ENCODE measurements around the gene ROBO3. TPM values are rescaled to one million over a fixed set of nuclear protein-coding genes. Genes with fewer than 3 reads are reported as not detected.

Gene ROBO3
- total RNA-seq, 1 donor from 2014 or later = 40.0 TPM

- peaks cover 14% of the 10 kb centered on the region for H3K27me3 Mint-ChIP-seq (ENCODE audit: unreplicated experiment)
- H3K36me3 Mint-ChIP-seq (ENCODE audit: low read depth, unreplicated experiment) = no peaks in the 10 kb centered on the region
- no peak for DNase-seq (ENCODE audit: low spot score)
- no peak overlapping the region for H3K27ac Mint-ChIP-seq (ENCODE audit: unreplicated experiment)
- no peaks in the 10 kb centered on the region for H3K9me3 Mint-ChIP-seq (ENCODE audit: unreplicated experiment)
- peaks cover 10% of the 10 kb centered on the region for H3K4me1 Mint-ChIP-seq (ENCODE audit: unreplicated experiment)
- H3K4me3 Mint-ChIP-seq (ENCODE audit: unreplicated experiment) = no peak overlapping the region
- TF ChIP-seq CTCF (IDR thresholded peaks at IDR 0.05; ENCODE audit: unreplicated experiment) = no peak
These were observed 57.6 kb downstream of the ROBO3 start for GRCh38 chr11:124922831-124923230.

GRCh38 chr11:124923296-124923695, 58.1 kb downstream of the ROBO3 start:
- no peak for DNase-seq (ENCODE audit: low spot score)
- TF ChIP-seq CTCF (IDR thresholded peaks at IDR 0.05; ENCODE audit: unreplicated experiment) = no peak
- peaks cover 10% of the 10 kb centered on the region for H3K4me1 Mint-ChIP-seq (ENCODE audit: unreplicated experiment)
- no peak overlapping the region for H3K4me3 Mint-ChIP-seq (ENCODE audit: unreplicated experiment)
- no peaks in the 10 kb centered on the region for H3K36me3 Mint-ChIP-seq (ENCODE audit: low read depth, unreplicated experiment)
- no peaks in the 10 kb centered on the region for H3K9me3 Mint-ChIP-seq (ENCODE audit: unreplicated experiment)
- H3K27ac Mint-ChIP-seq (ENCODE audit: unreplicated experiment) = no peak overlapping the region
- H3K27me3 Mint-ChIP-seq (ENCODE audit: unreplicated experiment) = peaks cover 13% of the 10 kb centered on the region

- H3K36me3 Mint-ChIP-seq (ENCODE audit: low read depth, unreplicated experiment) = no peaks in the 10 kb centered on the region
- peaks cover 1% of the 10 kb centered on the region for H3K27me3 Mint-ChIP-seq (ENCODE audit: unreplicated experiment)
- no peak overlapping the region for H3K4me3 Mint-ChIP-seq (ENCODE audit: unreplicated experiment)
- TF ChIP-seq CTCF (IDR thresholded peaks at IDR 0.05; ENCODE audit: unreplicated experiment) = no peak
- no peaks in the 10 kb centered on the region for H3K9me3 Mint-ChIP-seq (ENCODE audit: unreplicated experiment)
- no peak for DNase-seq (ENCODE audit: low spot score)
- no peaks in the 10 kb centered on the region for H3K4me1 Mint-ChIP-seq (ENCODE audit: unreplicated experiment)
- no peak overlapping the region for H3K27ac Mint-ChIP-seq (ENCODE audit: unreplicated experiment)
These were observed 63.9 kb downstream of the ROBO3 start for GRCh38 chr11:124928942-124929665.

GRCh38 chr11:124930799-124931198, 65.6 kb downstream of the ROBO3 start:
- Mint-ChIP-seq H3K9me3 (ENCODE audit: unreplicated experiment) (no peaks in the 10 kb centered on the region), H3K27me3 (ENCODE audit: unreplicated experiment) (no peaks in the 10 kb centered on the region), H3K27ac (ENCODE audit: unreplicated experiment) (no peak overlapping the region), H3K4me1 (ENCODE audit: unreplicated experiment) (no peaks in the 10 kb centered on the region), H3K36me3 (ENCODE audit: low read depth, unreplicated experiment) (no peaks in the 10 kb centered on the region), H3K4me3 (ENCODE audit: unreplicated experiment) (no peak overlapping the region)
- DNase-seq (ENCODE audit: low spot score) = no peak
- TF ChIP-seq CTCF (IDR thresholded peaks at IDR 0.05; ENCODE audit: unreplicated experiment) = no peak

Other genes with a start within 250 kb of the ROBO3 start
- 87.3 TPM for gene TBRG1, start 242.6 kb upstream of the ROBO3 start, total RNA-seq (ENCODE audit: unreplicated experiment)
- gene SIAE, start 191.7 kb upstream of the ROBO3 start, total RNA-seq (ENCODE audit: unreplicated experiment) = 11.4 TPM
- 4.3 TPM for gene SPA17, start 191.5 kb upstream of the ROBO3 start, total RNA-seq (ENCODE audit: unreplicated experiment)
- gene NRGN, start 125.5 kb upstream of the ROBO3 start, total RNA-seq (ENCODE audit: unreplicated experiment) = 17.0 TPM
- gene VSIG2, start 113.2 kb upstream of the ROBO3 start, total RNA-seq (ENCODE audit: unreplicated experiment) = 8.6 TPM
- gene ESAM, start 103.1 kb upstream of the ROBO3 start, total RNA-seq (ENCODE audit: unreplicated experiment) = 490 TPM
- 32.4 TPM for gene MSANTD2, start 65.0 kb upstream of the ROBO3 start, total RNA-seq (ENCODE audit: unreplicated experiment)
- 28.8 TPM for gene ROBO4, start 32.4 kb downstream of the ROBO3 start, total RNA-seq (ENCODE audit: unreplicated experiment)
- not detected for gene HEPN1, start 53.8 kb downstream of the ROBO3 start, total RNA-seq (ENCODE audit: unreplicated experiment)
- gene HEPACAM, start 70.6 kb downstream of the ROBO3 start, total RNA-seq (ENCODE audit: unreplicated experiment) = 0.08 TPM
- 2.4 TPM for gene CCDC15, start 88.8 kb downstream of the ROBO3 start, total RNA-seq (ENCODE audit: unreplicated experiment)
- gene SLC37A2, start 197.9 kb downstream of the ROBO3 start, total RNA-seq (ENCODE audit: unreplicated experiment) = 0.49 TPM
- gene TMEM218, start 246.2 kb downstream of the ROBO3 start, total RNA-seq (ENCODE audit: unreplicated experiment) = 11.4 TPM